OCI-LY3 (cell line): ENCODE measurements around the gene MAPKAPK3.

Experiments used
- CTCF ChIP-seq: fragments of 200-600, 300-600 bp; sonication (generic); IDR thresholded peaks from 2 replicates; pipeline ENCODE4 v1.5.1; 2014; ENCODE audit warnings: antibody characterized with exemption, low read length, low read depth
- EZH2phosphoT487 ChIP-seq: fragments of 200-600 bp; shearing (Covaris generic); IDR thresholded peaks from 2 replicates; pipeline ENCODE4 v1.6.1; 2018; ENCODE audit warnings: antibody characterized with exemption, mixed run types, low read depth

GRCh38 chr3:50655009-50655830, 38.3 kb downstream of the MAPKAPK3 start:
- TF ChIP-seq CTCF (no peak), EZH2phosphoT487 (no peak)
